Measurements from ENCODE around the gene GPR62. TPM values are rescaled to one million over a fixed set of nuclear protein-coding genes. Genes with fewer than 3 reads are reported as not detected.

GPR62 gene
- polyA plus RNA-seq, 3 donors, result not detected

DNA sequence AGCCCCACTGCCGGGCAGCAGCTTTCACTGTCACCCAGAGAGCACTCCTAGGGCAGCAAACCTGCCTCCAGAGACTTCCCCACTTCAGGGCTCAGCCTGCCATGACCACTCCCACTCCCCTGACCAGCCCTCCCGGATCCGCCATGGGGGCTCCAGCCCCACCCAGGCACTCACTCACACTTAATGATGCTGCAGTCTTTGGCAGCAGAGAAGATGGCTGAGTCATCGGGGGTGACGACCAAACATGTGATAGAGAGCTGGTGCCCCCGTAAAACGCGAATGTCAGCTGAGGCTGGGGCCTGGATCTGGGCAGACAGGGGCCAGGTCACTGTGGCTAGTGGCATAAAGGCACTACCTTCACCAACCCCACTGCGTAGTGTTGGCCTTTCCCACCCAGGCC, 18.2 kb upstream of the GPR62 start:
- H3K36me3 ChIP-seq (replicated peaks in 1 of 2; ENCODE audit: control insufficient read depth in 1 of 2, insufficient read depth in 2 of 2, low read length in 2 of 2), result peaks cover 50 to 72% of the 10 kb centered on the region in 2 donors
- H3K36me3 Mint-ChIP-seq, result peaks cover 64 to 66% of the 10 kb centered on the region in 2 donors
- H3K4me3 ChIP-seq (replicated peaks in 1 of 3; ENCODE audit: low read depth in 2 of 3, low read length in 3 of 3), result no peak overlapping the region
- H3K9me3 Mint-ChIP-seq, result peaks cover 0 to 2% (median 0%) of the 10 kb centered on the region in 7 donors
- H3K9ac ChIP-seq (ENCODE audit: insufficient read depth, low read length, poor library complexity, severe bottlenecking), result no peak overlapping the region
- H3K4me1 ChIP-seq (ENCODE audit: control insufficient read depth in 1 of 2, insufficient read depth in 2 of 2, low read length in 2 of 2), result peaks cover 11 to 12% of the 10 kb centered on the region in 2 donors
- no peaks in the 10 kb centered on the region for H4K20me1 ChIP-seq (ENCODE audit: insufficient read depth, low read length)
- TF ChIP-seq, protein P1, sequence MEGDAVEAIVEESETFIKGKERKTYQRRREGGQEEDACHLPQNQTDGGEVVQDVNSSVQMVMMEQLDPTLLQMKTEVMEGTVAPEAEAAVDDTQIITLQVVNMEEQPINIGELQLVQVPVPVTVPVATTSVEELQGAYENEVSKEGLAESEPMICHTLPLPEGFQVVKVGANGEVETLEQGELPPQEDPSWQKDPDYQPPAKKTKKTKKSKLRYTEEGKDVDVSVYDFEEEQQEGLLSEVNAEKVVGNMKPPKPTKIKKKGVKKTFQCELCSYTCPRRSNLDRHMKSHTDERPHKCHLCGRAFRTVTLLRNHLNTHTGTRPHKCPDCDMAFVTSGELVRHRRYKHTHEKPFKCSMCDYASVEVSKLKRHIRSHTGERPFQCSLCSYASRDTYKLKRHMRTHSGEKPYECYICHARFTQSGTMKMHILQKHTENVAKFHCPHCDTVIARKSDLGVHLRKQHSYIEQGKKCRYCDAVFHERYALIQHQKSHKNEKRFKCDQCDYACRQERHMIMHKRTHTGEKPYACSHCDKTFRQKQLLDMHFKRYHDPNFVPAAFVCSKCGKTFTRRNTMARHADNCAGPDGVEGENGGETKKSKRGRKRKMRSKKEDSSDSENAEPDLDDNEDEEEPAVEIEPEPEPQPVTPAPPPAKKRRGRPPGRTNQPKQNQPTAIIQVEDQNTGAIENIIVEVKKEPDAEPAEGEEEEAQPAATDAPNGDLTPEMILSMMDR (IDR thresholded peaks at IDR 0.05), result no peak
- 97% methylated on average over 6 of the region's 9 CpGs for WGBS (ENCODE audit: insufficient coverage)
- H3K4me3 Mint-ChIP-seq, result no peak overlapping the region
- H3K4me1 Mint-ChIP-seq, result peaks cover 17% of the 10 kb centered on the region
- peaks cover 0 to 2% (median 0%) of the 10 kb centered on the region in 3 donors for H3K27me3 Mint-ChIP-seq (ENCODE audit: low read depth in 3 of 3)
- H2AFZ ChIP-seq (ENCODE audit: insufficient read depth, low read depth, low read length, poor library complexity, severe bottlenecking), result no peak overlapping the region
- no peak overlapping the region for H3K27ac Mint-ChIP-seq
- H3K79me2 ChIP-seq (ENCODE audit: insufficient read depth, low read length), result peaks cover 19% of the 10 kb centered on the region
- no peaks in the 10 kb centered on the region for H3K27me3 ChIP-seq (ENCODE audit: control insufficient read depth in 2 of 2, insufficient read depth in 2 of 2, low read length in 2 of 2)
- DNase-seq, result no peak
- H3K4me2 ChIP-seq (replicated peaks; ENCODE audit: extremely low read depth, low read length, poor library complexity, severe bottlenecking), result no peak overlapping the region
- H3K9me3 ChIP-seq (replicated peaks in 1 of 2; ENCODE audit: control insufficient read depth in 1 of 2, insufficient read depth in 1 of 2, low read length in 2 of 2), result no peaks in the 10 kb centered on the region
- intact Hi-C loops (cut with micrococcal nuclease), result loop anchor here in 1 of 2 donors (5.0 kb wide), 1 partner anchor 185 kb away; no protein-coding TSS in a partner anchor
- no peak overlapping the region for H3K27ac ChIP-seq (ENCODE audit: low read depth in 1 of 2, low read length in 2 of 2)

DNA sequence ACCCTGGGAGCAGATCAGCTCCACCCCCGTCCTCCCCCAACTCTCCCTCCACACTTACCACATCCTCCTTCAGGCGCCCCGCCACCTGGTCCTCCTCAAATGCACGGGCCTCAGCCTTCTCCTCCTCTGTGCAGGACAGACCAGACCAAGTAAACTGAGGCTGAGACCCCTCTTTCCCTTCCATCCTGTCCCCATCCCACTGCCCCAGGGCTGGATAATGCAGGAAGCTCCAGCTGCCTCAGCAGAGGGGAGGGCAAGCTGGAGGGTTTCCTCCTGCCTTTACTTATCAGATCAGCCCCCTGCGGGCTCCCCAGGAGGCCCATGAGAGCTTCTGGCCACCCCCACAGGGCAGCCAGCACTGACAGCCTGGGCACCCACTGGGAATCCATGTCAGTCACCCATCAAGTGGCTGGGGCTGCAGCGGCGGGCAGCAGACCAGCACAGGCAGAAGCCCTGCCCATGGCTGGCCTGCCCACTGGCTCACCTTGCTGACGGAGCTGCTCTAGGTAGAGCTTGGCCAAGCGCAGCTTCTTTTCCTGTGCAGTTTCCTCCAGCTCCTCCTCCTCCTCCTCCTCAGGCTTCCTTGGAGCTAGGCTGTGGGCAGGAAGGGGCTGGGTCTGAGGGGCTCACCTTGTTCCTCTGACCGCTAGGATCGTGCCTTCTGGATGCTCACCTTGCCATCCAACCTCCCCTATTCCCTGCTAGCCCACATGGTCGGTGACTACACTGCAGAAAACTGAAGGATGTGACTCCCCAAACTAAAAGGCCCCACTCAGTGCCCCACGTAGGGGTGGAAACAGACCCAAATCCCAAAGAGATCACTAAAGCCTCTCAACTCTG, 17.4 kb upstream of the GPR62 start:
- intact Hi-C loops (cut with micrococcal nuclease), result loop anchor here in 1 of 2 donors (5.0 kb wide), 1 partner anchor 184 kb away; no protein-coding TSS in a partner anchor
- Mint-ChIP-seq H3K4me1 (peaks cover 24% of the 10 kb centered on the region), H3K4me3 (no peak overlapping the region), H3K27me3 (ENCODE audit: low read depth in 3 of 3) (no peaks in the 10 kb centered on the region), H3K9me3 (peaks cover 0 to 2% (median 0%) of the 10 kb centered on the region in 7 donors), H3K27ac (peak overlapping the region in 1 of 7 donors; percentile 40), H3K36me3 (peaks cover 59 to 62% of the 10 kb centered on the region in 2 donors)
- Histone ChIP-seq H3K9ac (ENCODE audit: insufficient read depth, low read length, poor library complexity, severe bottlenecking) (no peak overlapping the region), H3K79me2 (ENCODE audit: insufficient read depth, low read length) (peaks cover 19% of the 10 kb centered on the region), H4K20me1 (ENCODE audit: insufficient read depth, low read length) (no peaks in the 10 kb centered on the region), H2AFZ (ENCODE audit: insufficient read depth, low read depth, low read length, poor library complexity, severe bottlenecking) (no peak overlapping the region), H3K4me3 (replicated peaks in 1 of 3; ENCODE audit: low read depth in 2 of 3, low read length in 3 of 3) (no peak overlapping the region), H3K36me3 (replicated peaks in 1 of 2; ENCODE audit: control insufficient read depth in 1 of 2, insufficient read depth in 2 of 2, low read length in 2 of 2) (peaks cover 47 to 66% of the 10 kb centered on the region in 2 donors), H3K27ac (ENCODE audit: low read depth in 1 of 2, low read length in 2 of 2) (no peak overlapping the region), H3K27me3 (ENCODE audit: control insufficient read depth in 2 of 2, insufficient read depth in 2 of 2, low read length in 2 of 2) (no peaks in the 10 kb centered on the region), H3K4me1 (ENCODE audit: control insufficient read depth in 1 of 2, insufficient read depth in 2 of 2, low read length in 2 of 2) (peaks cover 18 to 20% of the 10 kb centered on the region in 2 donors), H3K9me3 (replicated peaks in 1 of 2; ENCODE audit: control insufficient read depth in 1 of 2, insufficient read depth in 1 of 2, low read length in 2 of 2) (no peaks in the 10 kb centered on the region), H3K4me2 (replicated peaks; ENCODE audit: extremely low read depth, low read length, poor library complexity, severe bottlenecking) (no peak overlapping the region)
- TF ChIP-seq, protein P1 (IDR thresholded peaks at IDR 0.05), result no peak
- DNase-seq, result peak in 1 of 3 donors; percentile 3
- WGBS (ENCODE audit: insufficient coverage), result 100% methylated on average over 4 of the region's 13 CpGs
